Activated naive CD8-positive, alpha-beta T cell (primary cell): ENCODE results near the gene CCNY.
A peak's percentile ranks its signal among the peaks of the same experiment; 100 is the strongest.
"Not testable (repeated sequence)": the region's sequence is repeated elsewhere in the genome, so short reads cannot be mapped to it uniquely, and the experiment has no call there.

Experiments used
- H3K27ac Mint-ChIP-seq: one replicate; pipeline ENCODE4 v1.8.0; 2021; ENCODE audit warnings: mixed read lengths
- H3K27me3 Mint-ChIP-seq: one replicate; pipeline ENCODE4 v1.8.0; 2021; ENCODE audit warnings: mixed read lengths
- H3K36me3 Mint-ChIP-seq: one replicate; pipeline ENCODE4 v1.8.0; 2021; ENCODE audit warnings: mixed read lengths
- H3K4me1 Mint-ChIP-seq: one replicate; pipeline ENCODE4 v1.8.0; 2021; ENCODE audit warnings: low read depth, mixed read lengths
- H3K4me3 Mint-ChIP-seq: one replicate; pipeline ENCODE4 v1.8.0; 2021; ENCODE audit warnings: mild to moderate bottlenecking, mixed read lengths
- H3K9me3 Mint-ChIP-seq: one replicate; pipeline ENCODE4 v1.8.0; 2021; ENCODE audit warnings: low read depth, mixed read lengths

CCNY gene

DNA sequence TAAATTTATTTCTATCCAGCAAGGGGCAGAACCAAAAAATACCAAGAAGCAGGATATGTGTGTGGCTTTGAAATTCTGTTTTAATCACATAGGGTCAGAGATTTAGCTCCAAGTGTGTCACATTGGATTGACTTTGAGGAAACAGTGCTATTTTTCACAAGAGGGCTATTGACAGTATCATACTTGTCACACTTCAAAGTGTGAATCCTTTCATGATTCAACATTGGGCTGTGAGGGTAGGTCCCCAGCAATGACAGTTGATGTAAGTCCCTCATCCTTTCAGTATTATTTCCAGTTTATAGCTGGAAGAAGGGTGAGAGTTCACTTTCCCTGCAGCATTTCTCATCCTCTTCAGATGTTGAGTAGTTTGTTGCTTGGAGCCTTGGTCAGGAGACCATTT, 7.4 kb downstream of the CCNY start:
- H3K4me3 Mint-ChIP-seq, result peak overlapping the region; percentile 30
- H3K27me3 Mint-ChIP-seq, result no peaks in the 10 kb centered on the region
- peaks cover 6% of the 10 kb centered on the region for H3K36me3 Mint-ChIP-seq
- H3K9me3 Mint-ChIP-seq, result no peaks in the 10 kb centered on the region
- H3K27ac Mint-ChIP-seq, result peak overlapping the region; percentile 73
- H3K4me1 Mint-ChIP-seq, result peaks cover 84% of the 10 kb centered on the region

DNA sequence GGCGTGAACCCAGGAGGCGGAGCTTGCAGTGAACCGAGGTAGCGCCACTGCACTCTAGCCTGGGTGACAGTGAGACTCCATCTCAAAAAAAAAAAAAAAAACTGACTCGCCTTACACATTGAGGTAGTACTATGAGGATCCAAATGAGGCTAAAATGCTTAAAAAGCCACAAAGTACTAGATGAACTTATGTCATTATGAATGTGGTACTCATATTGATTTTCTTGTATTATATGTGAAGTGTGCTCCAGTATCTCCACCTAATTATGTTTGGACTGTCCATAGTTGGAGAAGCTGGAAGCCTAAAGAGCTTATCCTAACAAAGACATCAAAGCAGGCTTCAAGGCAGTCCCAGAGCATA, 9.1 kb downstream of the CCNY start:
- Mint-ChIP-seq H3K36me3 (peaks cover 6% of the 10 kb centered on the region), H3K27me3 (no peaks in the 10 kb centered on the region), H3K4me3 (no peak overlapping the region), H3K27ac (peak overlapping the region; percentile 7), H3K9me3 (no peaks in the 10 kb centered on the region), H3K4me1 (peaks cover 85% of the 10 kb centered on the region)

- Mint-ChIP-seq H3K9me3 (no peaks in the 10 kb centered on the region), H3K4me1 (peaks cover 85% of the 10 kb centered on the region), H3K27me3 (no peaks in the 10 kb centered on the region), H3K36me3 (peaks cover 6% of the 10 kb centered on the region), H3K4me3 (no peak overlapping the region), H3K27ac (no peak overlapping the region)
Measured at GRCh38 chr10:35346248-35346647, 9.9 kb downstream of the CCNY start.

DNA sequence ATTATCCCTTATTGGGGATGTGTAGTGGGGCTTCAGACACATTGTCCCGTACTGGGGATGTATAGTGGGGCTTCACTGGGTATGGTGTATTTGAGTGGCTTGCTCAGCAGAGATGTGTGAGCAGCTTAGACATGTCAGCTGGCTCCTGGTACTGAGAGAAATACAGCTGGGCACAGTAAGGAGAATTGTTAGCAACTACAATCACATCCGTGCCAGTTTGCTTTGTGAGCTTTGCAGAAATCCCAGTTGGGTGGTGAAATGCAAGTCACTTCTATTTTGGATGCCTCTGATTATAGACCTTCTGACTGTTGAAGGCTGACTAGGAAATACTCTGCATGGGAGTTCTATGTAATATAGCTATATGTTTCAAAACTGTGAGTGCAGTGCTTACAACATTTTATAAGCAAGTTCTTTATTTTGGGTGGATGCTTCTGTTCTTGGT, 10.8 kb downstream of the CCNY start:
- Mint-ChIP-seq H3K4me3 (no peak overlapping the region), H3K36me3 (peaks cover 5% of the 10 kb centered on the region), H3K27me3 (no peaks in the 10 kb centered on the region), H3K9me3 (no peaks in the 10 kb centered on the region), H3K4me1 (peaks cover 84% of the 10 kb centered on the region), H3K27ac (peak overlapping the region; percentile 10)

DNA sequence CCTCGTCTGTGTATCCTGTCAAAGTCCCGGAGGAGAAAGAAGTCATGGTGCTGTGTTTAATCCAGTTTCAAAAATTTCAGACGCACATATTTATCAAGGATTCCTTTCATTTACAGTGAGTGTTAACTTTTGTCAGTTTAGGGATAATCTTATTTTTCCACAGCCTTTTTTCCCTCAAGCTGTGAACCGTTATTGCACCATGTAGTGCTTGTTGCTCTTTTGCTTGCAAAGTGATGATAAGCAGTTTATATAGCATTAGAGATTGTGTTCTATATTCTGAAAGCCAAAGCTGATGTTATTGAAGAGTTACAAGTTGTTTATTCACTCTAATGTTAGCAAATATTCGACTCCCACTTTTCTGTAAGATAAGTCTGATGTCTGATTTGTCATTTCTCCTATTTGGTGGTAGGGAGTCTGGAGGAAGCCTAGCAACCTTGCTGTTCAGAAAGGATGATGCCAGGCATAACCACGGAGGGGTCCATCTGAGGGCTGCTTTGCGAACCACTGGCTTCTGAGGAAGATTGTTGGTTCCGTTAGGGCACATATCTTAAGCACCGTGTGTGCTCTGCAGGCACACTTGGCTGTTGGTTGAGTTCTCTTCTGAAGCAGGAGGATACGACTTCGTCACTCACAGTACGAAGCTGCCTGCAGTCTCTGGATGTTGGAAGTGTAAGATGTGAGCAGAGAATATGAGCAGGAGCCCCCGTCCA, 11.7 kb downstream of the CCNY start:
- Mint-ChIP-seq H3K4me3 (no peak overlapping the region), H3K36me3 (peaks cover 3% of the 10 kb centered on the region), H3K27me3 (no peaks in the 10 kb centered on the region), H3K9me3 (no peaks in the 10 kb centered on the region), H3K4me1 (peaks cover 85% of the 10 kb centered on the region), H3K27ac (no peak overlapping the region)

DNA sequence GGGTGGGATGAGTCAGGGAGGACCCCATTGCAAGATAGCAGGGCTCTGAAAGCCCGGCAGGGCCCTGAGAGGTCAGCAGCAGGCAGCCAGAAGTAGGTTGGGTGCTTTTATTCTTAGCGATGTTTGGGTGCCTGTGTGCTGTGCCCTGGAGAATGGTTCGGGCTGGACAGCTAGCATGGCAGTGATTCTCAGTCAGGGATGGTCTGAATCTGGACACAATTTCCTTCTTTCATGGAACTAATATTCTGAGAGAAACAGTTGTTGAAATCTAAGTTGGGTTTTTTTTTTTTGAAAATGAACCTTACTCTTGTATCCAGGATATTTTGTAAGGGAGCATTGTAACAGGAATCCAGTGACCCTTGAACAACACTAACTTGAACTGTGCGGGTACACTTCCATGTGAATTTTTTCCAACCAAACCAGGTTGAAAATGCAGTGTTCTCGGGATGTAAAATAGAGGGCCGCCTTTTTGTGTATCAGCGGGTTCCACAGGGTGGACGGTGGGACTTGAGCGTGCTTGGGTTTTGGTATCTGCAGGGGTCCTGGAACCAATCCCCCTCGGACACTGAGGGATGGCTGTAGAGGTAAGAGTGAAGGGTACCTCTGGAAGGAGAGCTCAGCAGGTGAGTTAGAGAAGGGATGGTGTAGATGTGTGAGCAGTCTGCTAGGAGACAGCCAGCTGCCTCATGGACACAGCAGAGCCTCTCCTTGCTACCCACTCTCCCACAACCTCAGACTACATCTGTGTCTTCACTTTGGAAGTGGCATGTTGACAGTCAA, 12.5 kb downstream of the CCNY start:
- H3K36me3 Mint-ChIP-seq, result peaks cover 4% of the 10 kb centered on the region
- peak overlapping the region; percentile 5 for H3K27ac Mint-ChIP-seq
- no peak overlapping the region for H3K4me3 Mint-ChIP-seq
- H3K4me1 Mint-ChIP-seq, result peaks cover 86% of the 10 kb centered on the region
- no peaks in the 10 kb centered on the region for H3K9me3 Mint-ChIP-seq
- H3K27me3 Mint-ChIP-seq, result no peaks in the 10 kb centered on the region

GRCh38 chr10:35349389-35349915, 13.1 kb downstream of the CCNY start:
- no peaks in the 10 kb centered on the region for H3K9me3 Mint-ChIP-seq
- no peak overlapping the region for H3K4me3 Mint-ChIP-seq
- H3K27ac Mint-ChIP-seq, result peak overlapping the region; percentile 5
- no peaks in the 10 kb centered on the region for H3K27me3 Mint-ChIP-seq
- H3K36me3 Mint-ChIP-seq, result peaks cover 6% of the 10 kb centered on the region
- H3K4me1 Mint-ChIP-seq, result peaks cover 89% of the 10 kb centered on the region

DNA sequence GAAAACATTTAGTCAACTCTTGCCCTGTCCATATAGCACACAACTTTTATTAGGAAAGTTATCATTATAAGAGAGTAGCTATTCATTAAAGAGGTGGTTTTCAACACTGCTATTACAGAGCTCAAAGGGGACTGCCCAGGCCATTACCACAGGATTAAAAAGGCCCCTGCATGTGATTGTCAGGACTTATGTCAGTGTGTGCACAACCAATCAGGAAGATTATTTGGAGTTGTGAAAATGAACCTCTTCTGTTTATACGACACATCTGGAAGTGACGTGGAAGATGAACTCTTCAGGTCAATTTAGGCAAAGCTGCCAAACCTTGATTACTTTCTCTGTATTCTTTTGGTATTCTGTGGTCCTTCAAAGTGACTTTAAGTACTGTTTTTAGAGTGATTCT, 14.7 kb downstream of the CCNY start:
- Mint-ChIP-seq H3K27me3 (no peaks in the 10 kb centered on the region), H3K36me3 (peaks cover 6% of the 10 kb centered on the region), H3K9me3 (no peaks in the 10 kb centered on the region), H3K4me1 (peaks cover 90% of the 10 kb centered on the region), H3K4me3 (no peak overlapping the region), H3K27ac (peak overlapping the region; percentile 0)

DNA sequence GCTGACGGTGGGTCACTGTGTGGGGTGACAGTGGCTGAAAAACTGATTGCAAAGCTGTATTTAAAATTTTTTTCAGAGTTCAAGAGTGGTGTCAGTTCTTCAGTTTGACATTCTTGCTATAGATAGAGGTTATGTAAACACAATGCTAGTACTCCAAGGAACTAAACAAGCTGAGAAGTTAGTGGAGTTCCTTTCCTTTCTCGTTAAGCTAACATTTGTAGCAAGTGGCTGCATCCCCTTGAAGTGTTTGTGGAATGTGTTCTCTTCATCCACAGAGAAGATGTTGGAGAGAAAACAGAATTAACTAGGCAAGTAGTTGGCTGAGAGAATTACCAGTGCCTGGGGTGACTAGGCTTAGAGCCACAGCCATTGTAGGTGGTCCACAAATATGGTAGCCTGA, 15.8 kb downstream of the CCNY start:
- no peaks in the 10 kb centered on the region for H3K27me3 Mint-ChIP-seq
- H3K4me3 Mint-ChIP-seq, result peak overlapping the region; percentile 33
- peaks cover 6% of the 10 kb centered on the region for H3K36me3 Mint-ChIP-seq
- H3K4me1 Mint-ChIP-seq, result peaks cover 92% of the 10 kb centered on the region
- H3K27ac Mint-ChIP-seq, result peak overlapping the region; percentile 52
- no peaks in the 10 kb centered on the region for H3K9me3 Mint-ChIP-seq

DNA sequence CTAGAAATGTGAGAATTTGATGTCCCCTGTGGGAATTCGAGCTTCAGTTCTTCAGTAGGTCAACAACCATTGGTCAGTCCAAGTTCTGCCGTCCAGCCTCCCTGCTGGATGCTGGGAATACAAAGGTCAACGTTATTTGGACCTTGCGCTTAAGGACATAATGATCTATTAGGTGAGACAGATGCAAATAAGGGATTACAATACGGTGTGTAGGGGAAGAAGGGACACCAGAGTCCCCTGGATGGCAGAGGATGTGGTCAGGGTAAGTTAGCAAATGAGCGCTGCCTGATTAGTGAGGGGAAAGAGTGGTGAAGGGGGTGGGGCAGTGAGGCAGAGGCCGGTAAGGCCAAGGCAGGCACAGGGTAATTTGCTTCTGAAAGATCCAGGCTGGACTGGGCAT, 16.2 kb downstream of the CCNY start:
- no peaks in the 10 kb centered on the region for H3K9me3 Mint-ChIP-seq
- peaks cover 92% of the 10 kb centered on the region for H3K4me1 Mint-ChIP-seq
- H3K27ac Mint-ChIP-seq, result peak overlapping the region; percentile 52
- H3K36me3 Mint-ChIP-seq, result peaks cover 7% of the 10 kb centered on the region
- no peaks in the 10 kb centered on the region for H3K27me3 Mint-ChIP-seq
- H3K4me3 Mint-ChIP-seq, result peak overlapping the region; percentile 33

- Mint-ChIP-seq H3K27me3 (no peaks in the 10 kb centered on the region), H3K9me3 (no peaks in the 10 kb centered on the region), H3K4me1 (peaks cover 92% of the 10 kb centered on the region), H3K4me3 (no peak overlapping the region), H3K36me3 (peaks cover 4% of the 10 kb centered on the region), H3K27ac (peak overlapping the region; percentile 36)
Measured at GRCh38 chr10:35353395-35353794, 17.1 kb downstream of the CCNY start.

DNA sequence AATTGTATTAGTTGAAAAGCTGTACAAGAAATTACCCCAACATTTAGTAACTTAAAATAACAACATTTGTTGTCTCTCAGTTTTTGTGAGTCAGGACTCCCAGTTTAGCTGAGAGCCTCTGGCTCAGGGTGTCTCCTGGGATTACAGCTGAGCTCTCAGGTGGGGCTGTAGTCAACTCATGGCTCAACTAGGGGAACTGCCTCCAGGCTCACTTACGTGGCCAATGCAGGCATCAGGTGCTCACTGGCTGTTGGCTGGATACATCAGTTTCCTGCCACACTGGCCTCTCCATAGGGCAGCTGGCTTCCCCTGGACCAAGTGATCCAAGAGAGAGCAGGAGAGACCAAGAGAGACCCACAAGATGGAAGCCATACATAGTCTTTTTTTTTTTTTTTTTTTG, 17.5 kb downstream of the CCNY start:
- Mint-ChIP-seq H3K4me3 (peak overlapping the region; percentile 21), H3K27ac (no peak overlapping the region), H3K27me3 (no peaks in the 10 kb centered on the region), H3K9me3 (no peaks in the 10 kb centered on the region), H3K4me1 (peaks cover 91% of the 10 kb centered on the region), H3K36me3 (peaks cover 4% of the 10 kb centered on the region)

DNA sequence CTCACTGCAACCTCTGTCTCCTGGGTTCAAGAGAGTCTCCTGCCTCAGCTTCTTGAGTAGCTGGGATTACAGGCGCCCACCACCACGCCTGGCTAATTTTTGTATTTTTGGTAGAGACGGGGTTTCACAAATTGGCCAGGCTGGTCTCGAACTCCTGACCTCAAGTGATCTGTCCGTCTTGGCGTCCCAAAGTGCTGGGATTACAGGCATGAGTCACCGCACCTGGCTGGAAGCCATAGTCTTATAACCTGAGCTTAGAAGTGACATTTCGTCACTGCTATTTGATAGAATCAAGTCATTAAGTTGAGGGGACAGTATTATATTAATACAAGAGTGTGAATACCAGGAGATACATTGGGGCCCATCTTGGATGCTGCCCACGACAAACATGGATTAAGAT, 17.9 kb downstream of the CCNY start:
- peaks cover 90% of the 10 kb centered on the region for H3K4me1 Mint-ChIP-seq

GRCh38 chr10:35355971-35356724, 19.8 kb downstream of the CCNY start:
- H3K36me3 Mint-ChIP-seq, result peaks cover 6% of the 10 kb centered on the region
- H3K9me3 Mint-ChIP-seq, result no peaks in the 10 kb centered on the region
- H3K27ac Mint-ChIP-seq, result peak overlapping the region; percentile 94
- peak overlapping the region; percentile 71 for H3K4me3 Mint-ChIP-seq
- H3K4me1 Mint-ChIP-seq, result peaks cover 80% of the 10 kb centered on the region
- no peaks in the 10 kb centered on the region for H3K27me3 Mint-ChIP-seq

More for the DNA sequence above, 17.9 kb downstream of the CCNY start:
- H3K27ac Mint-ChIP-seq, H3K36me3 Mint-ChIP-seq, H3K27me3 Mint-ChIP-seq, H3K9me3 Mint-ChIP-seq, H3K4me3 Mint-ChIP-seq: not testable (repeated sequence)

- Mint-ChIP-seq H3K4me3 (peak overlapping the region; percentile 71), H3K4me1 (peaks cover 78% of the 10 kb centered on the region), H3K9me3 (no peaks in the 10 kb centered on the region), H3K27me3 (no peaks in the 10 kb centered on the region), H3K27ac (peak overlapping the region; percentile 94), H3K36me3 (peaks cover 6% of the 10 kb centered on the region)
Measured at GRCh38 chr10:35356725-35357092, 20.4 kb downstream of the CCNY start.
